Spleen (tissue), 13 donors: ENCODE data around the gene CYP2B6. TPM values are rescaled to one million over a fixed set of nuclear protein-coding genes. Genes with fewer than 3 reads are reported as not detected.

Experiments used
- DNase-seq: peaks from one replicate; pipeline ENCODE4 v3.0.0-alpha.2; 2020
- H3K27ac ChIP-seq, 8 donors: fragments of 200-600 bp; sonication (generic) in 7 of 8; 1 replicate in 4 of 8; 2 replicates in 4 of 8; pipeline versions ENCODE4 v1.5.0 to v1.8.0; 2016 to 2021; ENCODE audit warnings: inconsistent platforms in 4 of 8, mild to moderate bottlenecking in 4 of 8, moderate library complexity in 1 of 8
- H3K27me3 ChIP-seq, 7 donors: fragments of 200-600 bp; sonication (generic) in 6 of 7; replicated peaks in 1 of 7; 1 replicate in 4 of 7; 2 replicates in 3 of 7; pipeline versions ENCODE4 v1.5.0 to v1.8.0; 2016 to 2021; ENCODE audit warnings: inconsistent platforms in 3 of 7, mild to moderate bottlenecking in 1 of 7
- H3K36me3 ChIP-seq, 6 donors: fragments of 200-600 bp; sonication (generic) in 5 of 6; 1 replicate in 4 of 6; 2 replicates in 2 of 6; pipeline versions ENCODE4 v1.5.0 to v1.8.0; 2016 to 2021; ENCODE audit warnings: inconsistent platforms in 2 of 6
- H3K4me1 ChIP-seq, 6 donors: fragments of 200-600 bp; sonication (generic) in 5 of 6; 1 replicate in 3 of 6; 2 replicates in 3 of 6; pipeline versions ENCODE4 v1.5.0 to v1.8.0; 2016 to 2021; ENCODE audit warnings: inconsistent platforms in 3 of 6
- H3K4me3 ChIP-seq, 8 donors: fragments of 200-600 bp; sonication (generic) in 7 of 8; 1 replicate in 4 of 8; 2 replicates in 4 of 8; pipeline versions ENCODE4 v1.5.0 to v1.8.0; 2016 to 2021; ENCODE audit warnings: inconsistent platforms in 4 of 8, mild to moderate bottlenecking in 4 of 8, moderate library complexity in 2 of 8
- H3K9me3 ChIP-seq, 8 donors: fragments of 200-600 bp; sonication (generic) in 7 of 8; 1 replicate in 4 of 8; 2 replicates in 4 of 8; pipeline versions ENCODE4 v1.5.0 to v1.8.0; 2016 to 2021; ENCODE audit warnings: inconsistent platforms in 4 of 8
- CTCF ChIP-seq, 11 experiments: fragments of 200-600 bp in 7 of 11; fragments of 450-650 bp in 4 of 11; sonication (generic) in 4 of 11; IDR thresholded peaks in 8 of 11; conservative IDR thresholded peaks in 3 of 11; 1 replicate in 7 of 11; 2 replicates in 4 of 11; pipeline versions ENCODE4 v1.4.0 to v1.8.0; 2016 to 2021; ENCODE audit warnings: antibody characterized with exemption in 11 of 11, inconsistent platforms in 4 of 11, mild to moderate bottlenecking in 1 of 11
- POLR2A ChIP-seq, 3 donors: fragments of 450-650 bp; IDR thresholded peaks; one replicate each; pipeline ENCODE4 v1.5.1; 2017; ENCODE audit warnings: antibody characterized with exemption in 3 of 3, mild to moderate bottlenecking in 1 of 3
- POLR2AphosphoS5 ChIP-seq, 3 donors: sonication (generic); formaldehyde crosslinking; IDR thresholded peaks; one replicate each; pipeline ENCODE4 v1.5.1; 2017; ENCODE audit warnings: antibody characterized with exemption in 3 of 3
- WGBS, 5 donors: extraction: QIAGEN DNeasy Blood & Tissue Kit in 3 of 5; methylation state at CpG; one replicate each; pipeline versions ENCODE4 v1.1.5 to v1.1.7; 2013 to 2018; 5-methylcytosine and 5-hydroxymethylcytosine counted together
- intact Hi-C: fragments of 100-400 bp; cut with DNase I; formaldehyde crosslinking; loops from one replicate; pipeline ENCODE4 v1.15.0; 2023; ENCODE audit warnings: low total_unique reads
- long read RNA-seq, 2 donors: transcript quantifications; one replicate each; lab custom pipeline, GENCODE V29; 2026
- polyA plus RNA-seq, 3 donors: library from polyadenylated mRNA; stranded (reverse); fragments of 200-250 nt; gene quantifications; one replicate each; pipeline ENCODE4 v1.2.1, GENCODE V29; 2013
- total RNA-seq, 7 donors: library from RNA; depleted of rRNA in 3 of 7; stranded (reverse); fragments of >200 nt in 3 of 7; fragmentation: NEBNext Ultra II Directional in 4 of 7; extraction: Animal tissue kit (Norgen Biotek cat#: 25700) in 4 of 7; gene quantifications; one replicate each; pipeline versions ENCODE4 v1.1.0 to v1.2.1, GENCODE V29; 2016 to 2021
- donor health status: healthy with polysubstance abuse.
- donor health status: DM: no; HTN: no; CAD: no; lungs with moderate emphysema.
- donor health status: DM: no; HTN: no; CAD: no.
- donor health status: Bipolar disorder and iron deficiency.
- donor health status: healthy.
- donor health status: DM: no; HTN: no; CAD: no.
- donor health status: DM: yes; HTN: yes; CAD: no.

CYP2B6 gene
- total RNA-seq, result not detected
- polyA plus RNA-seq, result not detected
- long read RNA-seq, donor 1, result 0 reads
- long read RNA-seq, donor 2, result 0 reads

DNA sequence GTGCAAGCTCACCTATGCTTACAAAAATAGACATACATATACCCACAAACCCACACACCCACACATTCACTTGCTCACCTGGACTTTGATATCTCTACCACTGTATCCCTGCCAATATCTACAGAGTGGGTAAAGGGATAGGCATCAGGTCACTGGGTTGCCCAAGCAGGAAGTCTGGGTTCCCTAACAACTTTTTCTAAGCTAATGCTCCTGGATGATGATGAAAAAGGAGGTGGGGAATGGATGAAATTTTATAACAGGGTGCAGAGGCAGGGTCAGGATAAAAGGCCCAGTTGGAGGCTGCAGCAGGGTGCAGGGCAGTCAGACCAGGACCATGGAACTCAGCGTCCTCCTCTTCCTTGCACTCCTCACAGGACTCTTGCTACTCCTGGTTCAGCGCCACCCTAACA, at the start of gene CYP2B6:
TSS of gene CYP2B6 (plus strand) at position 311 of the 410 bp plus-strand sequence. CDS start at position 335, 24 bp downstream.
- H3K4me1 ChIP-seq, result no peaks in the 10 kb centered on the region
- no peak within 1 kb of the TSS for H3K4me3 ChIP-seq
- no peaks in the 10 kb centered on the region for H3K36me3 ChIP-seq
- DNase-seq, result no peak
- no peak within 1 kb of the TSS for H3K27ac ChIP-seq
- H3K27me3 ChIP-seq, result peaks cover 0 to 5% (median 0%) of the 10 kb centered on the region in 7 donors
- WGBS, 5 donors, result 79 to 89% (median 88%) methylated on average over 2 of the region's 2 CpGs
- intact Hi-C loops, result no loop called here
- peaks cover 0 to 19% (median 12%) of the 10 kb centered on the region in 8 donors for H3K9me3 ChIP-seq
- no peak for TF ChIP-seq POLR2AphosphoS5 (IDR thresholded peaks at IDR 0.05)
- no peak for TF ChIP-seq POLR2A (IDR thresholded peaks at IDR 0.05)
- no peak for TF ChIP-seq CTCF (IDR thresholded peaks at IDR 0.05 in 8 of 11, conservative IDR thresholded peaks at IDR 0.05 in 3 of 11)

GRCh38 chr19:40941481-40942219, 49.4 kb upstream of the CYP2B6 start:
- Histone ChIP-seq H3K27ac (no peak overlapping the region), H3K4me3 (no peak overlapping the region), H3K9me3 (no peaks in the 10 kb centered on the region), H3K36me3 (no peaks in the 10 kb centered on the region), H3K4me1 (no peaks in the 10 kb centered on the region), H3K27me3 (peaks cover 0 to 10% (median 0%) of the 10 kb centered on the region in 7 donors)
- 80 to 89% (median 82%) methylated on average over 9 of the region's 9 CpGs for WGBS, 5 donors
- DNase-seq, result no peak
- TF ChIP-seq POLR2AphosphoS5 (IDR thresholded peaks at IDR 0.05) (no peak), CTCF (IDR thresholded peaks at IDR 0.05 in 8 of 11, conservative IDR thresholded peaks at IDR 0.05 in 3 of 11) (no peak), POLR2A (IDR thresholded peaks at IDR 0.05) (no peak)
- intact Hi-C loops, result no loop called here

DNA sequence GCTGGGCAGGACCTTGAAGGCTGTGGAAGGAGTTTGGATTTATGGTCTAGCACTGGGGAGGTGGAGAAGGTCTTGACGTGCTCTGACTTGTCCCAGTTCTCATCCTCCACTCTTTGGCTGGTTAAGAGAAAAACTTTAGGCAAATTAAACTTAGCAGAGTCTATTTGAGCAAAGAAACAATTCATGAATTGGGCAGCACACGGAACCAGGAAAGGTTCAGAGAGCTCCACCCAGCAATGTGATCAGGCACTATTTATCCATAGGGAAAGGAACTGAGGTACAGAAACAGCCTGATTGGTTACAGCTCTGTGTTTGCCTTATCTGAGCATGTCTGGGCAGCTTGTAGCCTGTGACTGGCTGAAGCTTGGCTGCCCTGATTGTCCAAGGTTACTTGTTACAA, 45.4 kb upstream of the CYP2B6 start:
- no peak overlapping the region for H3K4me3 ChIP-seq
- intact Hi-C loops, result no loop called here
- H3K27ac ChIP-seq, result no peak overlapping the region
- no peaks in the 10 kb centered on the region for H3K9me3 ChIP-seq
- TF ChIP-seq POLR2AphosphoS5 (IDR thresholded peaks at IDR 0.05) (no peak), CTCF (IDR thresholded peaks at IDR 0.05 in 8 of 11, conservative IDR thresholded peaks at IDR 0.05 in 3 of 11) (no peak), POLR2A (IDR thresholded peaks at IDR 0.05) (no peak)
- H3K36me3 ChIP-seq, result no peaks in the 10 kb centered on the region
- peaks cover 0 to 11% (median 0%) of the 10 kb centered on the region in 7 donors for H3K27me3 ChIP-seq
- H3K4me1 ChIP-seq, result no peaks in the 10 kb centered on the region
- 69 to 91% (median 85%) methylated on average over 2 of the region's 2 CpGs for WGBS, 5 donors
- no peak for DNase-seq

DNA sequence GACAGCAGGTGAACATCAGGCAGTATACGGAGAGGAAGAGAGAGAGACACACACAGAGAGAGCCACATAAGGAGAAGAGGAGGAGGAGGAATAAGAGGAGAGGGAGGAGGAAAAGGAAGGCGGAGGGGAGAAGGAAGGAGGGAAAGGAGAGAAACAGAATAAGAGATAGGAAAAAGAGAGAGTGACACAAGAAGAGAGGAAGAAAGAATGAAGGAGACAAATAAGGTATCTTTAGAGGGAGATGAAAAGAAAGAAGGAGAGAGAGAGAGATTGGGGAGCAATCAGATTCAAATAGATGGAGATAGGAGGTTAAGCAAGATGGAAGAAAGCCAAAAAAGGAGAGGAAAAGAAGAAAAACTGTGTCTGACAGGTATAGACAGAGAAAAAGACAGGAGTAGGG, 44.0 kb upstream of the CYP2B6 start:
- Histone ChIP-seq H3K27ac (no peak overlapping the region), H3K36me3 (no peaks in the 10 kb centered on the region), H3K4me1 (no peaks in the 10 kb centered on the region), H3K27me3 (peaks cover 0 to 17% (median 0%) of the 10 kb centered on the region in 7 donors), H3K4me3 (no peak overlapping the region), H3K9me3 (peaks cover 0 to 14% (median 10%) of the 10 kb centered on the region in 8 donors)
- no peak for DNase-seq
- 81 to 97% (median 93%) methylated on average over 2 of the region's 2 CpGs for WGBS, 5 donors
- TF ChIP-seq CTCF (IDR thresholded peaks at IDR 0.05 in 8 of 11, conservative IDR thresholded peaks at IDR 0.05 in 3 of 11), result no peak
- TF ChIP-seq POLR2A (IDR thresholded peaks at IDR 0.05), result no peak
- intact Hi-C loops, result no loop called here
